OCI-LY3 (cell line): ENCODE results near the gene ATG14.

Experiments used
- CTCF ChIP-seq: fragments of 200-600, 300-600 bp; sonication (generic); IDR thresholded peaks from 2 replicates; pipeline ENCODE4 v1.5.1; 2014; ENCODE audit warnings: antibody characterized with exemption, low read length, low read depth
- EZH2phosphoT487 ChIP-seq: fragments of 200-600 bp; shearing (Covaris generic); IDR thresholded peaks from 2 replicates; pipeline ENCODE4 v1.6.1; 2018; ENCODE audit warnings: antibody characterized with exemption, mixed run types, low read depth

GRCh38 chr14:55430024-55430690 is 18.5 kb upstream of the ATG14 start:
- TF ChIP-seq CTCF (peak; percentile 35; the same call in 1 of the 2 replicates), EZH2phosphoT487 (no peak)
